Measurements from ENCODE around the gene DAP.

DNA sequence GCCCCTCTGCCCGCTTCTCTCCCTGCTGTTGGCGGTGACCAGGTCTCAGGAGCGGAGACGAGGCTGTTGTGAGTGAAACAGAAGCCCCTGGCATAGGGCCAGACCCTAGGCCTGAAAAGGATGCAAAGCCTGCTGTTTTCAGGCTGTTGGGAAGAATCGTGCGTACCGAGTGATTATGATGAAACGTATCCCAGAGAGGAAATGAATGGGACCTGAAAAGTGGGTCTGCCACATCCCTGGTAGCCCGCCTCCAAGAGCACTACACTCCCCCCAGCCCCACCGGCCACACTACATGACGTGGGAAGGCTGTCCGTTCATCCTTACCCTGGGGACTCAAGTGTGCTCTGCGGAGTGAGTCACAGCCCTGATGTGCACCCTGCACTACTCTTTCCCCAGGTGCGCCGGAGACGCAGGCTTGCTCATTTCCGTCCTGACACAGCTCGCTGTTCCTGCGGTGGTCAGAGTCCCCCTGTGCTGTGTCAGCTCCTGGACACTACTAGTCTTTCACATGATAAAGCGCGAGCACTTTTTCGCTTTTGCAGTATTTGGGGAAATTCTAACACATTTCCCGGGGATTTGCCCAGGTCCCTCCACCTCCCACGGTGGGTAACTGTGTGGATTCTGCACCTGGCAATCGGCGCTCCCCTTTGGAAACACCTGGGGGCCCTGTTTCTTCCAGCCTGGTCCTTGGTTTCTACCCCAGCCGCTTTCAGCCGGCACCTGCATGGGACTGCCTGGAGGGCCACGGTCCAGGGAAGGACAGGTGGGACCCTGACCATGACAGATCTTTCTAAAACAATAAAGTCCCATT is 105.7 kb downstream of the DAP start:
- no peak for TF ChIP-seq REST (IDR thresholded peaks at IDR 0.05; ENCODE audit: insufficient read depth in 1 of 2, low read depth in 2 of 2, low read length in 2 of 2)
- TF ChIP-seq POLR2AphosphoS5 (IDR thresholded peaks at IDR 0.05; ENCODE audit: low read depth, low read length) = no peak
- TF ChIP-seq SIN3A (IDR thresholded peaks at IDR 0.05; ENCODE audit: borderline replicate concordance, insufficient read depth, low read length) = no peak
- TF ChIP-seq FOXP2 (optimal IDR thresholded peaks at IDR 0.05; ENCODE audit: borderline replicate concordance, extremely low read depth, extremely low read length, insufficient read depth) = peak; percentile 51
